ENCODE measurements around the gene SMARCD1. TPM values are rescaled to one million over a fixed set of nuclear protein-coding genes. Genes with fewer than 3 reads are reported as not detected.

Gene SMARCD1
- polyA plus RNA-seq, 1 donor, result 60.4 TPM

GRCh38 chr12:50104417-50105366 lies 19.6 kb downstream of the SMARCD1 start:
- peak; percentile 50 for DNase-seq

DNA sequence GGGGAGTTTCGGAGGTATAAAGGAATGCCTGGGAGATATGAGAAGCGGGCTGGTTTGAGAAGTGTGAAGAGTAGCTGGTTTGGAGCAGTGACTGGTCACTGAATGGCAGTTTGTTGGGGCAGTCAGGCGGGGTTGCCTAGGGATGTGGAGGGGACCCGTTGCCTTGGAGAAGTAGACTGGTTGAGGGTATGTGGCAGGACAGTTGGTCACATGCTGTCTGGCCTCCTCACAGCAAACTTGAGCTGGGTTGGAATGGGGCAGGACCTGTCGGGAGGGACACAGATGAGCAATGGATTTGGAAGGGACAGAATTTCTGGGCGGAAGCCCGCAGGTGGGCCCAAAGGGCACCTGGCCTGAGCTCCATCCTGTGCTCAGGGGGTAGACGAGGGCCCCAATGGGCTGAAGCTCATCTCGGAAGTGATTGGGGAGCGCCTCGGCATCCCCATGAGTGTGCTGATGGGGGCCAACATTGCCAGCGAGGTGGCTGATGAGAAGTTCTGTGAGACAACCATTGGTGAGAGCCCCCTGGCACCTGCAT lies 20.8 kb downstream of the SMARCD1 start:
- DNase-seq, result no peak

DNA sequence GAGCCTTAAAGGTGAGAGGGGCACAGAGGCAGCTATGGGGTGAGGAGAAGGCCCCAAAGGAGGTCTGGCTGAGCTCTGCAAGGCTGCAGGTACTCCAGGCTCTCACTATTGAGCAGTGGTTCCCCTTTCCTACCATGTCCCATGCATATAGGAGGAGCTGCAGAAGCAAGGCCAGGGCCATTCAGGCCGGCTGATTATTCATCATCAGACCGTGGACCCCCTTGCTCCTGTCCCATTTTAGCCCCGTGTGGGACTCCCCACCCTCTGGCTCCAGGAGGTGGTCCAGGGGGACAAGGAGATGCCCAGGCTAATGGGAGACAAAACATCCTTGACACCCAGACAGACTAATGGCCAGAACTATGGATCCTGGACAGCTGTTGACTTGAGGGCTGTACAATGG lies 21.8 kb downstream of the SMARCD1 start:
- DNase-seq, result no peak

DNA sequence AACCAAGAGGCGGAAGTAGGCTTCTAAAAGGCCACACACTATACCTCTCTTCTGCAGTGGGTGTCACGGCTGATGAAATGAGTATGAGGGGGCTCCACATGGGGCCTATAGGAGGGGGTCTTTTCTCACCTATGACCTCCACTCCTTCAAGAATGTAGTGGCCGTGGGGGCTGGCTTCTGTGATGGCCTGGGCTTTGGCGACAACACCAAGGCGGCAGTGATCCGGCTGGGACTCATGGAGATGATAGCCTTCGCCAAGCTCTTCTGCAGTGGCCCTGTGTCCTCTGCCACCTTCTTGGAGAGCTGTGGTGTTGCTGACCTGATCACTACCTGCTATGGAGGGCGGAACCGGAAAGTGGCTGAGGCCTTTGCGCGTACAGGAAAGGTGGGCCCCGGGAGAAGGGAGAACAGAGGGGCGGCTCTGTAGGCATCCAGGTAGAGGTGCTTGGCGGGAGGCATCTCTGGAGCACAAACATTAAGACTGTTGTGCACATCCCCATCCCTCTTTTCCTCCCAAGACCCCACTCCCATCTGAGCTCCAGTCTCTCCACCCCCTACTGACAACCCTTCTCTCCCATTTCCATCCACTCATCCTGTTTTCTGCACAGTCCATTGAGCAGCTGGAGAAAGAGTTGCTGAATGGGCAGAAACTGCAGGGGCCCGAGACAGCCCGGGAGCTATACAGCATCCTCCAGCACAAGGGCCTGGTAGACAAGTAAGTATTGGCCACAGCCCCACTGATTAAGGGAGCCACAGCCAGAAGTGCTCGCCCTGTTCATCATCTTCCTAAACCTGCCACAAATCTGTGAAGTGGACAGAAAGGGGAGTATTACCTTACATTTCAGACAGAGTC lies 22.5 kb downstream of the SMARCD1 start:
- DNase-seq, result no peak

GRCh38 chr12:50109319-50109718 lies 24.2 kb downstream of the SMARCD1 start:
- DNase-seq, result no peak

GRCh38 chr12:50110127-50110761 lies 25.1 kb downstream of the SMARCD1 start:
- DNase-seq, result no peak

GRCh38 chr12:50110762-50111351 lies 25.7 kb downstream of the SMARCD1 start:
- DNase-seq, result peak; percentile 35

- no peak for DNase-seq
Measured at GRCh38 chr12:50111395-50111692, 26.2 kb downstream of the SMARCD1 start.

DNA sequence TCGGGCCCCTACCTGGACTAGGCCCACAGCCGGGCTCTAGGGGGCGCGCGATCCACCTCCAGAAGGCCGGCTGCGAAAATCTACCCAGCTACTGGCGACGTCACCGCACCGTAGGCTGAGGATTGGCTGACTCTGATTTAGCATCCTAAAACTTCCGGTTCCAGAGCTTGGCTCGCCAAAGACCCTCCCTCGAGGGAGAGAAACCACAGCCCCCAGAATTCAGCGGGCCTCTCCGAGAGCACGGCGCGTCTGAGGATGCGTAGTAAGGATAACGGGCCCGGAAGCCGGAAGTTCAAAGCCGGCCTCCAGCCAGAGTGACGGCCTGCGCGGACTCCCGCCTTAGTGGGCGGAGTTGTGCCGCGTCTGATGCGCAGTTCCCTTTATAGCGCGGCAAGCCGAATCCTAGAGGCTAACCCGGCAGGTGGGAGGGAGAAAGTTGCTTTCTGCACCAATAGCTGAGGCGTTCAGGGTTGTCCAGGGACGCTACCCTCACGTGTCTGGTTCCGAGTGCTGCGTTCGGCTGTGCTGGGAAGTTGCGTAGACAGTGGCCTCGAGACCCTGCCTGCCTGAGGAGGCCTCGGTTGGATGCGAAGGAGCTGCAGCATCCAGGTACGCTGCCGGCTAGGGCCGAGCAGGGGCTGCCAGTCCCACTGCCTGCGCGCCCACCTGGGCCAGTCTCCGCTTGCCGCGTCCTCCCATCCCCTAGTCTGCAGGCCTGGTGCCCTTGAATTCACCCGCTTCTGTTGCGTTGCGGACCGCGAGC lies 26.7 kb downstream of the SMARCD1 start, which contains the start of gene COX14:
TSS of gene COX14 (plus strand) at position 544 of the 763 bp plus-strand sequence. CDS start 7,808 bp downstream, outside the sequence.
- peak; percentile 100 for DNase-seq

GRCh38 chr12:50112456-50113218 lies 27.5 kb downstream of the SMARCD1 start:
- no peak for DNase-seq

GRCh38 chr12:50117057-50117622 lies 32.0 kb downstream of the SMARCD1 start:
- no peak for DNase-seq

- DNase-seq, result no peak
Measured at GRCh38 chr12:50119387-50119786, 34.2 kb downstream of the SMARCD1 start.

- DNase-seq, result no peak
Measured at GRCh38 chr12:50120521-50120920, 35.4 kb downstream of the SMARCD1 start.

DNA sequence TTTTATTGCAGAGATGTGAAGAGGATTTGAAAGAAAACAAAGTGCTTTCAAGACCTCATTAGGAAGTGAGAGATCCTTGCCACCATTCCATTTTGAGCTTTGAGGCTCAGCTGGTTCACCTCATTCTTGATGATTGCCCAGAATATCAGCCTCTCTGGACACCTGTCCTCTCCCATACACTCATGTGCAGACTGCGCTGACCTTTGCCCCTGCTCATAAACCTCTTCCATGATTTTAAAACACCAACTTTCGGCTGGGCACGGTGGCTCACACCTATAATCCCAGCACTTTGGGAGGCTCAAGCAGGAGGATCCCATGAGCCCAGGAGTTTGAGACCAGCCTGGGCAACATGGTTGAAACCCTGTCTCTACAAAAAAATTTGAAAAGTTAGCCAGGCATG lies 35.8 kb downstream of the SMARCD1 start:
- DNase-seq, result no peak

- no peak for DNase-seq
Measured at GRCh38 chr12:50121641-50122040, 36.5 kb downstream of the SMARCD1 start.

- no peak for DNase-seq
Measured at GRCh38 chr12:50123203-50123602, 38.1 kb downstream of the SMARCD1 start.

GRCh38 chr12:50127546-50127945 lies 42.4 kb downstream of the SMARCD1 start:
- no peak for DNase-seq

DNA sequence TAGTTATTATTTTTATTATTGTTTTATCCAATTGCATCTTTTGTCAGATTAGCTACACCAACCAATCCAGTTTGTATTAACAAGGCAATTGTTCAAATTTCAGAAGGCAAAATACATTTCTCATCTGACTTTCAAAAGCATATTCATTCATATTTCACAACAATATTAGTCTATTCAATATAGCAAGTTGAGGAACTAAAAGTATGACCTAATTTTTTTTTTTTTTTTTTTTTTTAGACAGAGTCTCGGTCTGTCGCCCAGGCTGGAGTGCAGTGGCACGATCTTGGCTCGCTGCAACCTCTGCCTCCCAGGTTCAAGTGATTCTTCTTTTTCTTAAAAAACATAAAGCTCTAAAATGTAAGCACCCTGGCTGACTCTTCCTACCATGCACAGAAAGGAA lies 44.1 kb downstream of the SMARCD1 start:
- no peak for DNase-seq

GRCh38 chr12:50132505-50133135 lies 47.5 kb downstream of the SMARCD1 start:
- DNase-seq, result peak; percentile 32

- DNase-seq, result no peak
Measured at GRCh38 chr12:50142993-50143392, 57.9 kb downstream of the SMARCD1 start.

Data from hindlimb muscle (tissue), 1 donor.